NCI-H2196 treated with DMSO at 0.1 percent for 48 hours (cell line): ENCODE measurements around the gene HPCAL1.

Source experiments
- DNase-seq: peaks from one replicate; lab custom pipeline; 2025; ENCODE audit not compliant: unreplicated experiment; lab: John Stamatoyannopoulos, UW

The HPCAL1 gene

DNA sequence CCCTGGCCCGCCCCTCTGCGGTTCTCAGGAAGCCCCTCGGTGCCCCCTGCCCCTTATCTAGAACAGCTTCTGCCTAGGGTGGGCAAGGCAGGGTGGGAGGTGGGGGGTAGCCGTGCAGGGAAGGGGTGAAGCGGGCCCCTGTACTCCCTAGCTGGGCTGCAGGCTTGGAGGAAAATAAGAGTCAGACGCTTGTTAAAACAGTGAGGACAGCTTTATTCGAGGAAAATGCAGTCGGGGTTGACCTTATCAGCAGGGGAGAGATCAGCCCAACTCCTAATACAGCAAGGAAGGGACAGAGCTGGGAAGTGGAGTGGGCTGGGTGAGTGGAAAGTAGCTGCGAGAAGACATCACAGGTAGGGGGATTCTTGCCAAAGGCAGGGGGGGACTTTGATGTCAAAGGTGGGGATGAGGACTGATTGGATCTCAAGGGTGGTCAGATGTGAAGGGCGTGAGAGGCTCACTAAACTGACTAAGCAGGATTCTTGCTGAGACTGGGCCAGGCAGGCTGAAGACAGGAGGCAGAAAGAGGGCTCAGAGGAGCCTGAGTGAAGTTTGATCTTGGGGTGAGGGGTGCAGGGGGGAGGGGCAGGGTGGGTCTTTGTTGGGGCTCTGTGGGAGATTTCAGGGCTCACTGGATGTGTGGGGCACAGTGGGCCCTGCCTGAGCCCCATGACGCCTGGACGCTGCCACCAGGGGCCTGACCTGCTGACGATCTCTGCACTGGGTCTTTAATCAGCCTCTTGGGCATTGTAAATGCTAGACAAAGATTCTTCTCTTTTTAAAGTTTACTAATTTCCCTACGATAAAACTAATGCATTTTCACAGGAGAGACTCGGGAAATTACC lies 29.9 kb downstream of the HPCAL1 start:
- no peak for DNase-seq

DNA sequence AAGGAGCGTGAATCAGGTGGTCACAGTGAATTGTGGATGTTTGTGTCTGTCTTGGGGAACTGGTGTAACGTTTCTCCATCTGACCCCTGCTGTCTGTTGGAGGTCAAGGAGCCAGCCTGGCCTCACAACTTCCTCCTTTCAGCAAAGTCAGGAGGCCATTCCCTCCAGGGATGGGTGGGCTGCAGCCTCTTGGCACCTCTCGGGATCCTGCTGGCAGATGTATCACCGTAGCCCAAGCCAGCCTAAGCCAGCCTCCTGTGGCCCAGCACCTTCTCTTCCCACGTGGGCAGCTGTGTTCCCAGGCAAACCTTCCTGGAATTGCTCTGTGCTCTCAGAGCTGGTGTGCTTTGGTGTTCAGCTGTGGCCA lies 30.5 kb downstream of the HPCAL1 start:
- DNase-seq: no peak

GRCh38 chr2:10333966-10334365 lies 31.3 kb downstream of the HPCAL1 start:
- DNase-seq: no peak

DNA sequence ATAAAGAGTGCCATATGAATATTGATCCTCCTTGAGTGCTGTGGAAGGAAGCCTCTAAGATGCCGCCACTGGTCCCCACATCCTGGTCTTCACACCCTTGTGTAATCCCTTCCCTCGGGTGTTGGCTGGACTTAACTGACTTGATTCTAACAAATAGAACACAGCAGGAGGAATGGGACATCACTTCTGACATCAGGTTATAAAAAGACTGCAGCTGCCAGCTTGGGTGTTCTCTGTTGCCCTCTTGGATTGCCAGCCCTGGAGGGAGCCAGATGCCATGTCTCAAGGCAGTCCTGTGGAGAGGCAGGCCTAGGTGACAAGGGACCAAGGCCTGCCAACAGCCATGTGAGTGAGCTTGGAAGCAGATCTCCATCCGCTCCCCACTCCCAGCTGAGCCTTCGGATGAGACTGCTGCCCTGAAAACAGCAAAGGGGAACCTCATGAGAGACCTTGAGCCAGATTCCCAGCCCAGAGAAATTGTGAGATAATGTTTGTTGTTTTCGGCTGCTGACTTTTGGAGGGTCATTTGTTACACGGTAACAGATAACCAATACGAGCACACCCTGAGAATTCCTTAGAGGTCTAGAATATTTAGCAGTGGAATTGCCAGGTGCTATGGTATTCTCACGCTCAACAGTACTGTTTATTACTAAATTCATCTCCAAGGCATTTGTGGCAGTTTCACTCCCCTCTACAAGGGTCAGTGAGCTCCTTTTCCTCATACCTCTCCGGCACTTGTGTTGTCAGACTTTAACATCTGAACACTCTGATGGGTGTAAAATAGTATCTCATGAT lies 32.5 kb downstream of the HPCAL1 start:
- no peak for DNase-seq

DNA sequence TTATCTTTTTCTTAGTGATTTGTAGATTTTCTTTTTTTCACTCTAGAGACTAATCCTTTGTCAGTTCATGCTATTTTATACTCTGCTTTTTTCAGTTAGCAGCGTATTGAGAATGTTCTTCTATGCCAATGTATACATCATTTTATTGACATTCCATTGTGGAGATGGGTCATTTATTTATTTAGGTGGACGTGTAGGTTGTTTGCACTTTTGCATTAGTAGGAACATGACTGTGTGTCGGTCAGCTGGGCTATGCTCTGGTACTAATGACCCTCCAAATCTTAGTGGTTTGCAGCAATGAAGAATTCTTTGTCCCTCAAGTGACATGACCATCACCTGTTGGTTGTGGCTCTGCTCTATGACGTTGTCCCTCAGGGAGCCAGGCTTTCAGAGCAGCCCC lies 33.6 kb downstream of the HPCAL1 start:
- DNase-seq: no peak

DNA sequence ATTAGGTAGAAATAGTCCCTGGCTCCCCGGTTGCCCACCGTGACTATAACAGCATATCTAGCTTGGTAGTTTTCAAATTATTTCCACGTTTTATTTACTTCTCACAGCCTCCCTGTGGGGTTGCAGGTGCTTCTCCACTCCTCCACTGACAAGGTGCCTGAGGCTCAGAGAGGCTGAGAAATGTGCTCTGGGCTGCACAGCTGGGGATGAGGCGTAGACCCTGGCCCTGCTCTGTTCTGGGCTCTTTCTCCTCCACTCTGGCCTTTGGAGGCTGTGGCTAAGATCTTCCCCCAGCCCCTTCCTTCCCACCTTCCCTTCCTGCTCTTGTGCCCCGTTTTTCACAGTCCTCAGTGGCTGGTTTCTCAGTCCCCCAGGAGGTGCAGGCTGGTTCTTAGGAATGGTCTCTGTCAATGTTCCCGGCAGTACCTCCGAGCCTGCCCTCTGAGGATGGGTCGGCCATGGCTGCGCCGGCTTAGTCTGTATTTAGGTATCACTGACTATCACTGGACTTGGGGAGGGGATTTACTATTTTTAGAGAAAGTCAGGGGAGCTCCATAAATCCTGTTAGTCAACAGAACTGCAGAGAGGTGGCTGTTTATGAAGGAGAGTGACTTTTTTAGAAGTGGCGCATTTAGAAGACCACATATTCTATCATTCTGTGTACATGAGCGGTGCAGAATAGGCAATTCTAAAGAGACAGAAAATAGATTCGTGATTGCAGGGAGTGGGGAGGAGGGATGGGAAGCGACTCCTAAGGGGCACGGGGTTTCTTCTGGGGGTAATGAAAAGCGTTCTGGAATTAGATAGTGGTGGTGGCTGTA lies 35.0 kb downstream of the HPCAL1 start:
- no peak for DNase-seq

GRCh38 chr2:10338270-10339188 lies 35.8 kb downstream of the HPCAL1 start:
- DNase-seq: no peak

GRCh38 chr2:10339647-10340592 lies 37.2 kb downstream of the HPCAL1 start:
- no peak for DNase-seq

- no peak for DNase-seq
Measured at GRCh38 chr2:10340593-10340975, 37.9 kb downstream of the HPCAL1 start.

DNA sequence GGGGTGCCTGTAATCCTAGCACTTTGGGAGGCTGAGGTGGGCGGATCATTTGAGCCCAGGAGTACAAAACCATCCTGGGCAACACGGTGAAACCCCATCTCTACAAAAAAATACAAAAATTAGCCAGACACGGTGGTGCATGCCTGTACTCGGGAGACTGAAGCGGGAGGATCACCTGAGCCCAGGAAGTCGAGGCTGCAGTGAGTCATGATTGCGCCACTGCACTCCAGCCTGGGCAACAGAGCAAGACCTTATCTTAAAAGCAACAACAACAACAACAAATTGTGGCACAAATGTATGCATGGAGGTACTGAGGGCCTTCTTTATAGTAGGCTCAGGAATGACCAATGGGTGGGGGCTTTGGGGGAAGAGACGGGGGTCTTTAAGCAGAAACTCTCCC lies 38.5 kb downstream of the HPCAL1 start:
- DNase-seq: no peak

DNA sequence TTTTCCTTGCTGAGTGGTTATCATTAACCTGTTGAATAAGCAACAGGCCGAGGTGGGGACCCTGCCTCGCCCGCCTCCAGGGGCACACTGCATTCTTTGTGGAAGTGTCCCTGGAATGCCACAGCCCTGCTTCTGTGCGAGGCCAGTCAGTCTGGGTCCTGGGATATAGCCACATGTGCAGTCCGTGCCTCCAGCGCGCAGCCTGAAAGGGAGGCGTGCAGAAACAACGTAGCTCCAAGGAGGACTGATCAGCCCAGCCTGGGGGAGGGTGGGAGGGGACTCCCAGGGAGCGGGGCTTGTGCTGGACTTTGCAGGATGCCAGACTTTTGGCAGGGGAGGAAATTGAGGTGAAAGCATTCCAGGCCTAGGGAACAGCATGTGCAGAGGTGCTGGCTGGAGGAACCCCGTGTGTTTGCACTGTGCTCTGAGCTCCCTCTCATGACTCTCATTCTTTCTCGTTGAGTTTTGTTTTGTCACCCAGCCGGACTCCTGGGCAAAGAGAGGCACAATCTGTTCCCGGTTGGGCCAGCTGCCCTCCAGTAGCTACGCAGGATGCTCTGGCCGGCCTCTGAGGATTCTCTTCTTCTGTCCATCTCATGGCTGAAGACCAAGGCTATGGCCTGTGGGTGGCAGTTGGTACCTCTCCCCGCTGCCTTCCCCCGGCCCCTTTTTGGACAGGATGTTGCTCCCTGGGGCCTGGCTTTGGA lies 39.7 kb downstream of the HPCAL1 start:
- no peak for DNase-seq

- DNase-seq: no peak
Measured at GRCh38 chr2:10343191-10343590, 40.5 kb downstream of the HPCAL1 start.

GRCh38 chr2:10343658-10344057 lies 41.0 kb downstream of the HPCAL1 start:
- DNase-seq: no peak

DNA sequence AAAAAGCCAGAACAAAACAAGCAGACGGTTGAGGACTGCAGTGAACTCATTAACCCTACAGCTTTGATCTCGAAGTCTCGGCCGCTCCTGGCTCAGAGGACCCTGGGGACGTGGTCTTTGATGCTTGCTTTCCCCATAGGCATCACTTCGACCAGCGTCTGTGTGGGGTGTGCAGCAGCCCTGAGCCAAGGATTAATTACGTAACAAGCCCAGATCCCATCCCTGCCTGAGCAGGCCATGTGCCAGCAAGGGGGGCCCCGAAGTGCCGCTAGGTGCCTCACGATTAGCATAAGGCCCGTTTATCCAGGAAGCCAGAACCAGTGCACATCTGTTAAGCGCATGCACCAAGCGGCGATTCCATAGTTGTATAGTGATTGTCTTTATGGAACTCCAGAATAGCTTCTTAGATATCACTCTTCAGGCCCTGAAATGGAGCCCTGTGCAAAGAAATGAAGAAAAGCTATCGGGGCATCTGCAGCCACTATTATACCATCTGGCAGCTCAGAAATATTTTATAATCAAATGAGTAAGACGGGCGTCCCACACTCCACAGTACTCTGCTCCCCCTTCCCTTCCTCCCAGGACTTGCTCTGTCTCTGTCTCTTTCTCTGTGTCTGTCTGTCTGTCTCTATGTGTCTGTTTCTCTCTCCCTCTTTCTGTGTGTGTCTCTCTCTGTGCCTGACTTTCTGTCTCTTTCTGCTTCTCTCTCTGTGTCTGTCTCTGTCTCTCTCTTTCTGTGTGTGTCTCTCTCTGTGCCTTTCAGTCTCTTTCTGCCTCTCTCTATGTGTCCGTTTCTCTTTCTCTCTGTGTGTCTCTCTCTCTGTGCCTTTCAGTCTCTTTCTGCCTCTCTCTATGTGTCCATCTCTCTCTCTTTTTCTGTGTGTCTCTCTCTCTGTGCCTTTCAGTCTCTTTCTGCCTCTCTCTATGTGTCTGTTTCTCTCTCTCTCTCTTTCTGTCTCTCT lies 41.7 kb downstream of the HPCAL1 start:
- DNase-seq: no peak

DNA sequence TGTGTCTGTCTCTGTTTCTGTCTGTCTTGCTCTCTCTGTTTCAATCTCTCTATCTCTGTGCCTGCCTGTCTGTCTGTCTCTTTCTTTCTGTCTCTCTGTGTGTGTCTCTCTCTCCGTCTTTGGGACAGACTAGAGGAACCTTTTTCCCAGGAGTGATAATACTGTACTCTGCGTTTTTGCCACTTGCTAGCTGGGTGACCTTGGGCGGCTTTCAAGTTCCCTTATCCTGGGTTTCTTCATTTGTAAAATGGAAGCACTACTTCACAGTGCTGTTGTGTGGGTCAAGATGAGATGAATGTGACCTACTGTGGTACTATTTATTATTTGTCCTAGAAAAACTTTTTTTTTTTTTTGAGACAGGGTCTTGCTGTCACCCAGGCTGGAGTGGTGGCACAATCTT lies 42.4 kb downstream of the HPCAL1 start:
- DNase-seq: no peak

DNA sequence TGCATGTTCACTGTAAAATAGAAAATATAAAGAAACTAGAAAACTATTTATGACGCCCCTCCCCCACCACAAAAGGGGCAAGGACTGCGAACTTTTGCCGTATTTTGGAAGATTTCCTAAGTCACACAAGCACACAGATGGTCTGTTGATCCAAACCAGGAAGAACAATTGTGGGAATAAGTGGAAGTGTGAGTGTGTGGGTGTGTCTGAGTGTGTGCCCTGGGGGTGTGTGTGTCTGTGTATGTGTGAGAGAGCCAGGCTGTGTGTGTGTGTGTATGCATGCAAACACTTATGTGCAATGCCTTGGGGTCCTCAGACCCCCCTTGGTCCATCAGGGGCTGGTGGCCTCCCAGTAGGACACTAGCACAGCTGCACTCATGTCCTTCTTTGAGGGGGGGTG lies 43.1 kb downstream of the HPCAL1 start:
- DNase-seq: no peak

- no peak for DNase-seq
Measured at GRCh38 chr2:10346929-10347561, 44.3 kb downstream of the HPCAL1 start.
